ENCODE measurements around the gene CSGALNACT2.

Gene CSGALNACT2

DNA sequence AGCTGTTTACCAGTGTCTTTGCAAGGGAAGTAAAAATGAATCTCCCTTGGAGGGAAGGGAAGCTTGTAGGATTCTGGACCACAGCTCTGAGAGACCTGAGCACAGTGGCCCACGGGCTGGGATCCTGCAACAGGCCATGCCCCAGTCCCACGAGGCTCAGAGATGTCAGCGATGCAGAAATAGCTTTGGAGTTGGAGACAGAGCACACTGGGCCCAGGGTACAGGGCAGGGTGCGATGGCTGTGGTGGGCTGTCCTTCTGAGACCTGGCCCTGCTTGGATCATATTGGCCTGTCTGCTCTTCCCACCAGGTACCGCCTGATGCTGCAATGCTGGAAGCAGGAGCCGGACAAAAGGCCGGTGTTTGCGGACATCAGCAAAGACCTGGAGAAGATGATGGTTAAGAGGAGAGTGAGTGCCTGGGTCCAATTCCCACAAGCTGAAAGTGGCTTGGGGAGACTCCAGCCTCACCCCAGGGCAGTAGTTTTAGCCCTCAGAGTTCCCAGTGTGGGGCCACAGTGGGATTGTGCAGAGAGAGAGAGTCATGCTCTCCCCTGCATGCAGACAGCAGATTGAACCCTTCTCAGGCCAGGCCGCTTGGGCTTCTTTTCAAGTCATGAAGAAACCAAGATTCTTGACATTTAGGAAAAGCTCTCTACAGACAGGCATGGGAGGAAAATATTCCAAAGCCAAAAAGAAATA is 13.5 kb upstream of the CSGALNACT2 start:
- DNase-seq, result no peak

DNA sequence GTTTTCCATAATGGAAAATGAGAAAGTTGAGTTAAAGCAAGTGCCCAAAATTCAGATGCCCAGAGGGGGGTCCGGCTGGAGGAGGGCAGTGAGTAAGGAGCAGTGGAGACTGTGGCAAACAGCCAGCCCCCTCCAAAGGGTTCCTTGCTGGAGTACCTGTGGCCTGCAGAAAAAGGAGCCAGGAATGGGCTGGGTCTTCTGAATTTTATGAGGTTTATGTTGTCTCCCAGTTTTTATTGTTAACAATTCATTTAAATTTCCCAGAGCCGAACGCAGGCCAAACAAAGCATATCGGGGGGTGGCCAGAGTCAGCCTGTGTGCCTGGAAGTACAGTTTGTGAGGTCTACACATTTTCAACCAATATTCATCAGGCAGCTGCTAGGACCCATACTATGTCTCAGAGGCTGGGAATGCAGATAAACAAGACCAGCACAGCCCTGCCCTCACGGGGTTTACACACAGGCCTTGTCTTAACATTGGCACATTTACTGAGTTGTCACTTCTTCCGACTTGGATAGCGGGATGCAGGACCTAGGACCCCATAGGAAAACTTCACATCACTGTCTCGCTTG is 12.9 kb upstream of the CSGALNACT2 start:
- no peak for DNase-seq

DNA sequence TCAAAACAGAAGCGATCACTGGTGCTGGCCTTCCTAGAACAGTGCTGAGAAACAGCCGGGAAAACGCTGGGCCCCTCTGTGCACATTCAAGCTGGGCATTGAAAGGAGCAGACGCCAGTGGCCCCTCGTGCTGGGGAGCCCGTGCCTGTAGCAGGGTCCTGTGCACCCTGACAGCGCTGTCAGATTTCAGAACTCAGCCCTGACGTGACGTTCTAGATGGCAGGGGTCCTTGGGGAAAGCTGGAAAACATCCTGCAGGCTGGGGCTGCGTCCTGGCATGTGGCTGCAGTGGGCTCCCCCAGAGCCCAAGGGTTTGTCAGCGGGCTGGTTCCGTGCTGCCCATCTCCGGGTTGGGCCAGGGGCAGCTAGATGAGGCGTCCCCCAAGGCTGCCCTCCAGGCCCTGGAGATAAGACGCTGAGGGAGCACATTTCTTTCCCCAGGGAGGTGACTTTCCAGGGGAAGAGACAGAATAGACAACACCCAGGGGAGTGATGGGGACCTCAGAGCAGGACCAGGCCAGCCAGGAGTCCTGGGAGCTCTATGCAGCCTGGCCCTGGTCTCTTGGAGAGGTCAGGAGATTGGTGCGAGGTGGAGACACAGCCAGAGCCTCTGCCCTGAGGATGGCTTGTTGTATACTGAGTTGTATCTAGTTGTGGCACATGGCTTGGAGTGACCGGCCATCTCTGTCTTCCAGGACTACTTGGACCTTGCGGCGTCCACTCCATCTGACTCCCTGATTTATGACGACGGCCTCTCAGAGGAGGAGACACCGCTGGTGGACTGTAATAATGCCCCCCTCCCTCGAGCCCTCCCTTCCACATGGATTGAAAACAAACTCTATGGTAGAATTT is 12.1 kb upstream of the CSGALNACT2 start:
- DNase-seq, result no peak

DNA sequence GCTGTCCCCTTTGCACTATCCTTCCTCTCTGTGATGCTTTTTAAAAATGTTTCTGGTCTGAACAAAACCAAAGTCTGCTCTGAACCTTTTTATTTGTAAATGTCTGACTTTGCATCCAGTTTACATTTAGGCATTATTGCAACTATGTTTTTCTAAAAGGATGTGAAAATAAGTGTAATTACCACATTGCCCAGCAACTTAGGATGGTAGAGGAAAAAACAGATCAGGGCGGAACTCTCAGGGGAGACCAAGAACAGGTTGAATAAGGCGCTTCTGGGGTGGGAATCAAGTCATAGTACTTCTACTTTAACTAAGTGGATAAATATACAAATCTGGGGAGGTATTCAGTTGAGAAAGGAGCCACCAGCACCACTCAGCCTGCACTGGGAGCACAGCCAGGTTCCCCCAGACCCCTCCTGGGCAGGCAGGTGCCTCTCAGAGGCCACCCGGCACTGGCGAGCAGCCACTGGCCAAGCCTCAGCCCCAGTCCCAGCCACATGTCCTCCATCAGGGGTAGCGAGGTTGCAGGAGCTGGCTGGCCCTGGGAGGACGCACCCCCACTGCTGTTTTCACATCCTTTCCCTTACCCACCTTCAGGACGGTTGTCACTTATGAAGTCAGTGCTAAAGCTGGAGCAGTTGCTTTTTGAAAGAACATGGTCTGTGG is 11.4 kb upstream of the CSGALNACT2 start:
- no peak for DNase-seq

DNA sequence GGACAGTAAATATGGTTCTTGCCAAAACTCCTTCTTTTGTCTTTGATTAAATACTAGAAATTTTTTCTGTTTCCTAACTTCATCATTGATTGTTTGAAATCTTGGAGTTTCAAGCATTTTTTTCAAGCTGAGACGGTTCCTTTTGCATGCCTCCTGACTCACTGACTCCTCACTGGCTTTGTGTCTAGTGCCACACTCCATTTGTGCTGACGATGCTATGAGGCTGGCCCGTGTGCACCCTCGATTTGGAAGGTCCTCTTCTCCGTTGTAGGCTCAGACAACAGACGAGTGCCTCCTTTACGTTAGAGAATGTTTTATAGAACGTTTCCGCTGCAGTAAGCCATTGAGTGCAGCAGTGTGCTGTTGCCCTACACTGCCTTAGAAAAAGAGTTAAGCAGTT is 10.8 kb upstream of the CSGALNACT2 start:
- no peak for DNase-seq

DNA sequence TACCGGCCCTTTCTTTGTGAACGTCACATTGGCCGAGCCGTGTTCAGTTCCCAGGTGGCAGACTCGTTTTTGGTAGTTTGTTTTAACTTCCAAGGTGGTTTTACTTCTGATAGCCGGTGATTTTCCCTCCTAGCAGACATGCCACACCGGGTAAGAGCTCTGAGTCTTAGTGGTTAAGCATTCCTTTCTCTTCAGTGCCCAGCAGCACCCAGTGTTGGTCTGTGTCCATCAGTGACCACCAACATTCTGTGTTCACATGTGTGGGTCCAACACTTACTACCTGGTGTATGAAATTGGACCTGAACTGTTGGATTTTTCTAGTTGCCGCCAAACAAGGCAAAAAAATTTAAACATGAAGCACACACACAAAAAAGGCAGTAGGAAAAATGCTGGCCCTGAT is 9.9 kb upstream of the CSGALNACT2 start:
- DNase-seq, result no peak

DNA sequence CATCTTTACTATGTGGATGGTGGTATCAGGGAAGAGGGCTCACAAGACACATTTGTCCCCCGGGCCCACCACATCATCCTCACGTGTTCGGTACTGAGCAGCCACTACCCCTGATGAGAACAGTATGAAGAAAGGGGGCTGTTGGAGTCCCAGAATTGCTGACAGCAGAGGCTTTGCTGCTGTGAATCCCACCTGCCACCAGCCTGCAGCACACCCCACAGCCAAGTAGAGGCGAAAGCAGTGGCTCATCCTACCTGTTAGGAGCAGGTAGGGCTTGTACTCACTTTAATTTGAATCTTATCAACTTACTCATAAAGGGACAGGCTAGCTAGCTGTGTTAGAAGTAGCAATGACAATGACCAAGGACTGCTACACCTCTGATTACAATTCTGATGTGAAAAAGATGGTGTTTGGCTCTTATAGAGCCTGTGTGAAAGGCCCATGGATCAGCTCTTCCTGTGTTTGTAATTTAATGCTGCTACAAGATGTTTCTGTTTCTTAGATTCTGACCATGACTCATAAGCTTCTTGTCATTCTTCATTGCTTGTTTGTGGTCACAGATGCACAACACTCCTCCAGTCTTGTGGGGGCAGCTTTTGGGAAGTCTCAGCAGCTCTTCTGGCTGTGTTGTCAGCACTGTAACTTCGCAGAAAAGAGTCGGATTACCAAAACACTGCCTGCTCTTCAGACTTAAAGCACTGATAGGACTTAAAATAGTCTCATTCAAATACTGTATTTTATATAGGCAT is 9.1 kb upstream of the CSGALNACT2 start:
- DNase-seq, result no peak

DNA sequence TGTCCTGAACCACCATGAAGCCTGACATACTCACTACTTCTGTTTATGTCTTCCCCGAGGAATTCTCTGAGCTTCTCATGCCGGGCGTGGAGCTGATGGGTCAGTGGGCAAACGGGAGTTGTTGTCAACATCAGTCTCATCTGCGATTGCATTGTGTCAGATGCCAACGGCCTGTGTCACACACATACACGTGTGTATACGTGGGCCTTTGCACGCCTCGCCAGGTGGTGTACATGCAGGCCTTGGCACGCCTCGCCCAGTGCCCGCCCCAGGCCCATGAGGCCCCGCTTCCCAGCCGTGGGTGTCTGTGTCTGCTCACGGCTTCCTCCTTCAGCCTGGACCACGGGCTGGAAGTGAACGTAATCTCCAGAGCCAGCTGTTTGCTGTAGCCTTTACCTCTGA is 7.5 kb upstream of the CSGALNACT2 start:
- DNase-seq, result no peak

DNA sequence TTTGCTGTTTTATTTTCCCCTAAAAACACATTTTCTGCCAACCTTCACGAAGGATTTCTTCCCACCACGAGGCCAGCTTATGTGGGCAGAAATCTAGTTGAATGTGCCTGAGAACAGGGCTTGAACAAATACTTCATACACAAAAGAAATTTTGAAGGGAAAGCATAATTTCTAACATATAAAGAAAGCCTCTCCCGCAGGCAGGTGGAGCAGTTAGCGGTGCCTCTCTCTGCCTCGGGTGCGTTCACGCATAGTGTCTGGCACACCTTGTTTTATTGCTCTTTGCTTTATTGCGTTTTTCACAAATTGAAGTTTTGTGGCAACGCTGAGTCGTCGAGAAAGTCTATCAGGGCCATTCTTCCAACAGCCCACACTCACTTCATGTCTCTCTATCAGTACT is 7.0 kb upstream of the CSGALNACT2 start:
- DNase-seq, result no peak

DNA sequence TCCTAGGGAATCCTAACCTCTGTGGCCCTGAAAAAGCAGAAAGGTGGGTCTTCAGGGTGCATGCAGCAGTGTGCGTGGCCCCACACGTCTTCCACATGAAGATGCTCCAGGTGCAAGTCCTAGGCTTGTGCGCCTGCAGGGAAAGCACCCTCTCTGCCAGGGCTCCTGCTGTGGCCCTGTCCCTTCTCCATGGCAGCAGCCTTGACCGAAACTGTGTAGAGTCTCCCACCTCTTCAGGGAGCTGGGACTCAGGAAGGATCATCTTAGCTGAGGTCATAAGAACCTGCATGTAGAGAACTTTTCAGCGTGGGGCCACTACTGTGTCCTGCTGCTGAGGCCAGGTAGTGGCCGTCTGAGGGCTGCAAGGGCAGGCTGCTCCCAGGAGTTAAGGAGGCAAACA is 6.3 kb upstream of the CSGALNACT2 start:
- no peak for DNase-seq

DNA sequence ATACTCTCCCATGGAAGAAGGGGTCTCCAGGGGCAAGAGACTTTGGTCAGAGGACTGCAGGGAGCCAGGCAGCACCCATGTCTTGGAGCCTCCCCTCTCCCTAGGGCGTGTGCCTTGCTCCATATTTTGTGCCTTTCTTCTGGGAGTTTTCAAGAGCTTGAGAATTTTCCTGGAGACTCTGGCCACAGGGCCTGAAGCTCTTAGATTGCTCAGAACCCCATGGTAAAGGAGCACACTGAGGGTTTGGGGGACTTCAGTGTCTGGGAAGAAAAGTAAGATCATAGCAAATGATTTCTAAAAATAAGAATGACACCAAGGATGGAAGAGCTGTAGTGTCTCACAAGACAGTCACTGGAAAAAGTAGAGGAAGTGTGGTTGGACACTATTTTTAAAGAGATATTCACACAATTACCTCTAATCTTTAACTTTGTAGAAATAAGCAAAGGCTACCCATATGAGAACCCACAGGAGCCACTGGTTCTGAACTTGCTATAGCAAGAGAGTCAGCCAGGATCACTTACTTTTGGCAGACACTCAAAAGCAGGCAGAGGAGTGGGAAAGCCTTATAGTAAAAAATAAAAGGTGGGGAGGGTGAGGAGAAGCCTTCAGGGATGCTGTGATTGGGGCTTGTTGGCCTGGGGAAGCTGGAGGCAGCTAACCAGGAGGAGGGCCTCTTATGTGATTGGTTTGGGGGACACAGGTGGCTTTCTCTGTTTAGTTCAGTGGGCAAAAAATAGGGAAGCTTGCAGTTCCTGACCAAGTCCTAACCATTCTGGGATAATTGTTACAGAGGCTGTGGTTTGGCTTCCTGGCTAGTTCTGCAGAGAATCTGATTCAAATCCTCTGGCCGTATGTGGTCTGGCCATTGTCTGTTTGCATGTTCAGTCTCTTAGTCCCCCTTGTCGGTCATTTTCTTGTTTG is 5.1 kb upstream of the CSGALNACT2 start:
- no peak for DNase-seq

DNA sequence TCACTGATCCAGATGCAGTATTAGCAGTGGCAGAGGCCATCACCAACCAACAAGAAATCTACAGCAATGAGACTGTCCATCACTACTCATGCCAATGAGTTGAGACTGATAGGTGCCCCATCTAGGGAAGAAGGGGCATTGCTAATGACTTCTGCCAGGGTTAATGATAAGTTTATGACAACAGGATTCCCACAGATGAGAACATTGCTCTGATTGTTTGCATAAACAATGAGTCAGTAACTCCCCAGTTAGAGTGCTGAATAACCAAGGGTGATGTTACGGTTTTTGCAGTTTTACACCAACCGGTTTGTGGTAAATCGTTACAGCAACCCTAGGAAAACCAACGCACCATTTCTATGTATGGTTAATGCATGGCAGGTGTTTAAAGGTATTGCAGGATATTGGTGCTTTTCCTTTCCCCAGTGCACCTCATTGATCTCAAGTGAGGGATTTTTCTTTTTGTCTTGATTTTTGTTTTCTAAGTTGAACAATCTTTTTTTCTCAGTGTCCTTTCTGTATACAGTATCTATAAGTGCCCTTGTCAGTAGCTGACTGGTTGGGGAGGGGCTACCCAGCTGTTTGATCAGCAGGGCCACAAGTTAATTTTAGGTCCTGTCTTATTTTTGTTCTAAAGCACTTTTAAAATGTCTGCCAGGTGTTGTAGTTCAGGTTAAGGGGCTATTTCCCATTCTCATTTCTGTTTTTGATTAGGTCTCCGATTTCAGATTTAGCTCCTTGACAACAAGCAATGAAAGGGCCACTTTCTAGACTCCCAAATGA is 3.9 kb upstream of the CSGALNACT2 start:
- no peak for DNase-seq

DNA sequence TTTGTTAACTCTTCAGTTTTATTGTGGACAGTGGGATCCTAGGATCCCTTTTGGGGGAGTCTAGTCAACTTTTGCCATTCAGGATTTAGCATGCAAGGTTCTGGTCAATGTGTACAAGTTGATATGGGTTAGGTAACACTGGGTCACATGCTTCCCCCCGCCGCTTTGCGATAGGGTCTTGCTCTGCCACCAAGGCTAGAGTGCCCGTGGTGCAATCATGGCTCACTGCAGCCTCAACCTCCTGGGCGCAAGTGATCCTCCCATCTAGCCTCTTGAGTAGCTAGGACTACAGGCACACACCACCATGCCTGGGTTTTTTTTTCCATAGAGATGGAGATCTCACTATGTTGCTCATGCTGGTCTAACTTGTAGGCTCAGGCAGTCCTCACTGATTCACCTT is 3.2 kb upstream of the CSGALNACT2 start:
- no peak for DNase-seq

DNA sequence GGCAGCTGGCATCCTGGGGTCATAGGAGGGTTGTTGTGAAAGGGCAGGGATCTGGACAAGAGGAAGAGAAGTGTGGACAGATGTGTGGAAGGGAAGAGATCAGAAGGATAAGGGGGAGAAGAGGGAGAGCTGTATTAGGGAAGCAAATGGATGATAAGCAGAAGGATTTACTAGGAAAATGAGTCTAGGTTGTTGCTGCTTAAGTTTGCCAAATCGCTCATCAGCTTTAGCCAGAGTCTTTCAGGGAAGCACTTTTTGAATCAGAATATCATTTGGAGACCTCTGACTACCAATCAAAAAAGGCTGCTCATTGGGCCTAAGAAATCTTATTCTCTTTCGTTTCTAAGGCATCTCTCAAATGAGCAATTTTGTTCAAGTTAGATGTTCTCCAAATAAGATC is 2.6 kb upstream of the CSGALNACT2 start:
- DNase-seq, result no peak

DNA sequence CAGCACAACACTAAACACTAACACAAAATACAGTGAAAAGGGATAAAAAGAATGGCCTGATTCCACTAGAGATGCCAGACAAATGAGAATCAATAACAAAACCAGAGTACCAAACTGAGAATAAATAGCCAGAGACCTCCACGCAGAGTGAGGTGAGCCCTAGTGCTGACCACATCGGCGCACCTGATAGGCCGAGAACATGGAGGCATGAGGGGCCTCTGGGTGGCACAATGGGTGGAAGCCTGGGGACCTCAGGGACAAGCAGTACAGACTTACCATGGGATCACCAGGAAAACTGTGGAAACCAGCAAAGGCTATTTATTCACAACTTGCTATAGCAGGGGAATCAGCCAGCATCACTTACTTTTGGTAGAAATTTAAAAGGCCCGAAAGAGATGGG is 1.8 kb upstream of the CSGALNACT2 start:
- DNase-seq, result no peak

DNA sequence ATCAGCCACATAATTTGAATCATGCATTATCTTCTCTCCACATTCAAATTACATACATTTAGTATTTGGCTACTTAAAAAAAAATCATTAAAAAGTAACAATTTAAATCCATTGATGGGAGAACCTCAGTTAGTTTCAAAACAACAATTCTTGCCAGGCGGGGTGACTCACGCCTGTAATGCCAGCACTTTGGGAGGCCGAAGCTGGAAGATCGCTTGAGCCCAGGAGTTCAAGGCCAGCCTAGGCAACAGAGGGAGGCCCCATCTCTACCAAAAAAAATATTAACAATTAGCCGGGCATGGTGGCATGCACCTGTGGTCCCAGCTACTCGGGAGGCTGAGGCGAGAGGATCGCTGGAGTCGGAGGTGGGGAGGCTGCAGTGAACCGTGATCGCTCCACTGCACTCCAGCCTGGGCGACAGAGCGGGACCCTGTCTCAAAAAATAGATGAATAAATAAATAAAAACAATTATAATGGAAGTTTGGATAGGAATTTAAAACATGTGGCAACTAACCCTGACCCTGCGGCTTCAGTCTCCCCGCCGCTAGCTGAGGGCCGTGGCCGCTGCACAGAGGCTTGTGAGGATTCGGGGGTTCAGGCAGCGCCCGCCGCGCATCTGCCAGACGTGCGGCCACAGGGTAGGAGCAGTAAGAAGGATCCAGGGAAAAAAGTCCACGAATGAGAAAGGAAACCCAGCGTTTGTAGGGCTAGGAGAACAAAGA is 1.1 kb upstream of the CSGALNACT2 start:
- DNase-seq, result no peak

DNA sequence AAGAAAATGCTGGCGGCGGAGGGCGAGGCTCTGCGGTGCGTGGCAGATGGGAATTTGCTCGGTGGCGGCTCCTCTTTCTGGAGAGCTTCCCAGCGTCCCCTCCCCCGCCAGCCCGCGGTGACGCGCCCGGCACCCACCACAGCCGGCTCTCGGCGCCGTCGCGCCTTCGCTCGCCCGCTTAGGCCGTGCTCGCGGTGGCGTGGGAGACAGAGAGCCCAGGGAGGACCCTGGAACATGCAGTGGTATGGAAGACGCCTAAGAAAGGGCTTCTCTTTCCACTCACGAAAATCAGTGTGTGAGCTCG is 576 bp upstream of the CSGALNACT2 start:
- DNase-seq, result peak; percentile 48 to 74 (median 70)

DNA sequence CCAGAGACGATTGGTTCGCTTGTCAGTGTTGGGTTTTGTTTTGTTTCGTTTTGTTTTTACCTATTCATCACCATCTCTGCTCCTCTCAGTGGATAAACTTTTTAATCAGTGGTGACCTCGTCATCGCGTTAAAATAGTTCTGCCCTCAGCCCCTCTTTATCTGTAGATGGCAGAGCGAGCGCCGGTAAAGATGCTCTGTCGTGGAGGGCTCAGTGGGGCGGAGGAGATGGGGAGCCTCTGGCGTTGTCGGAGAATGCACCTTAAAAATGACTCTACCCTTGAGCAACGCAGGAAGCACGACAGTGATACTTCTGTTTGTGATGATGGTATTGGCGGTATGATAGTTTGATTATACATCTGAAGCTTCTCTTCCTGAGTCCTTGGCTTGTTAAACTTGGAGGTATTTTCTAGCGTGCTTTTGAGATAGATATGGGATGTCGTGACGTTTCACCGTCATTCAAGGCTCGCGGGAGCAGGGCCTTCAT is 554 bp downstream of the CSGALNACT2 start:
- peak; percentile 10 to 67 (median 62) for DNase-seq

DNA sequence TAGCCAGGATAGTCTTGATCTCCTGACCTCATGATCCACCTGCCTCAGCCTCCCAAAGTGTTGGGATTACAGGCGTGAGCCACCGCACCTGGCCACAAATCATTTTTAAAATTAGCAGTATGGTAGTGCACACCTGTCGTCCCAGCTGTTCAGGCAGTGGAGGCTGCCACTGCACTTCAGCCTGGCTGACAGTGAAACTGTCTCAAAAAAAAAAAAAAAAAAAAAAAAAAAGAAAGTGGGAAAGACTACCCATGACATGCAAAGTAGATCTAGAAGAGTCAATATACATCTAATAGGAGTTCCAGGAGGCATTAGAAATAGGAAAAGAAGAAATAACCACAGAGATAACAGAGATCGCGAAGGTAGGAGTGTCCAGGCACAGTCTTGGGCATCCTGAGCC is 3.2 kb downstream of the CSGALNACT2 start:
- DNase-seq, result no peak

DNA sequence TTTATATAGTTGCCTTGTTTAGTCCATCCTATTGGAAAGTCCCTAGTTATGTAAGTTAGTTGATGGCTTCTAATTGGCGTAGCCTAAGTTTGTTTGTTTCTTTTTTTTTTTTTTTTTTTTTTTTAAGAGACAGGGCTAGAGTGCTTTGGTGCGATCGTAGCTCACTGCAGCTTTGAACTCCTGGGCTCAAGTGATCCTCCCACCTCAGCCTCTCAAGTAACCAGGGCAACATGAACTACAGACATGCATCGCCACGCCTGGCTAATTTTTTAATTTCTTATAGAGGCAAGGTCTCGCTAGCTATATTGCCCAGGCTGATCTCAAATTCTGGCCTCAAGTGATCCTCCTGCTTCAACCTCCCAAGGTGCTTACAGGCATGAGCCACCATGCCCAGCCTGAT is 7.1 kb downstream of the CSGALNACT2 start:
- DNase-seq, result peak in 1 of 3 experiments; percentile 55

Measured in NCI-H1417 (cell line).